Activated CD8-positive, alpha-beta T cell treated with anti-CD3 and anti-CD28 coated beads for 36 hours (primary cell): Measurements from ENCODE around the gene SPTBN1. TPM values are rescaled to one million over a fixed set of nuclear protein-coding genes. Genes with fewer than 3 reads are reported as not detected.

ENCODE experiments used
- ATAC-seq: fragments of 200-7000 bp; cut with Tn5 transposase; one replicate; pipeline ENCODE4 v1.10.0; 2021; ENCODE audit warnings: mild to moderate bottlenecking, moderate library complexity
- CTCF ChIA-PET: fragments of 350-600 bp; sonication (Branson Sonifier 250); formaldehyde crosslinking; loops from one replicate; lab custom pipeline; 2021; ENCODE audit warnings: antibody characterized with exemption; lab: Charles Lee
- POLR2A ChIA-PET: fragments of 350-600 bp; sonication (Branson Sonifier 250); formaldehyde crosslinking; loops from one replicate; lab custom pipeline; 2021; ENCODE audit warnings: antibody characterized with exemption; lab: Charles Lee
- DNase-seq: peaks from one replicate; pipeline ENCODE4 v3.0.0-alpha.2; 2020
- H3K27ac Mint-ChIP-seq: one replicate; pipeline ENCODE4 v1.8.0; 2021; ENCODE audit warnings: mild to moderate bottlenecking, mixed read lengths
- H3K27me3 Mint-ChIP-seq: one replicate; pipeline ENCODE4 v1.8.0; 2021; ENCODE audit warnings: mixed read lengths
- H3K36me3 Mint-ChIP-seq: one replicate; pipeline ENCODE4 v1.8.0; 2021; ENCODE audit warnings: low read depth, mixed read lengths
- H3K4me1 Mint-ChIP-seq: one replicate; pipeline ENCODE4 v1.8.0; 2021; ENCODE audit warnings: low read depth, mixed read lengths
- H3K4me3 Mint-ChIP-seq: one replicate; pipeline ENCODE4 v1.8.0; 2021; ENCODE audit warnings: mild to moderate bottlenecking, moderate library complexity, mixed read lengths
- H3K9me3 Mint-ChIP-seq: one replicate; pipeline ENCODE4 v1.8.0; 2021; ENCODE audit warnings: mixed read lengths
- intact Hi-C: fragments of 100-400 bp; cut with micrococcal nuclease; formaldehyde crosslinking; loops from one replicate; pipeline ENCODE4 v1.10.0; 2022
- total RNA-seq, 2 experiments: library from RNA; stranded (reverse); gene quantifications; one replicate each; pipeline ENCODE4 v1.2.3, GENCODE V29; 2021
- TF ChIP-seq, protein P1 (sequence below): fragments of 200-600 bp; IDR thresholded peaks from one replicate; pipeline ENCODE4 v1.8.0; 2022; ENCODE audit warnings: antibody characterized with exemption, mild to moderate bottlenecking

Gene SPTBN1
- 10 to 100 TPM; 91.8 to 91.9 TPM for total RNA-seq

GRCh38 chr2:54455563-54456361 is at the start of gene SPTBN1:
SPTBN1 (plus strand) TSS chr2:54456327; CDS start chr2:54526419, 70,092 bp downstream.
- H3K36me3 Mint-ChIP-seq, result no peaks in the 10 kb centered on the region
- intact Hi-C loops, result no loop called here
- H3K9me3 Mint-ChIP-seq, result no peaks in the 10 kb centered on the region
- DNase-seq (peak; percentile 37), ATAC-seq (peak; percentile 50)
- TF ChIP-seq, protein P1, sequence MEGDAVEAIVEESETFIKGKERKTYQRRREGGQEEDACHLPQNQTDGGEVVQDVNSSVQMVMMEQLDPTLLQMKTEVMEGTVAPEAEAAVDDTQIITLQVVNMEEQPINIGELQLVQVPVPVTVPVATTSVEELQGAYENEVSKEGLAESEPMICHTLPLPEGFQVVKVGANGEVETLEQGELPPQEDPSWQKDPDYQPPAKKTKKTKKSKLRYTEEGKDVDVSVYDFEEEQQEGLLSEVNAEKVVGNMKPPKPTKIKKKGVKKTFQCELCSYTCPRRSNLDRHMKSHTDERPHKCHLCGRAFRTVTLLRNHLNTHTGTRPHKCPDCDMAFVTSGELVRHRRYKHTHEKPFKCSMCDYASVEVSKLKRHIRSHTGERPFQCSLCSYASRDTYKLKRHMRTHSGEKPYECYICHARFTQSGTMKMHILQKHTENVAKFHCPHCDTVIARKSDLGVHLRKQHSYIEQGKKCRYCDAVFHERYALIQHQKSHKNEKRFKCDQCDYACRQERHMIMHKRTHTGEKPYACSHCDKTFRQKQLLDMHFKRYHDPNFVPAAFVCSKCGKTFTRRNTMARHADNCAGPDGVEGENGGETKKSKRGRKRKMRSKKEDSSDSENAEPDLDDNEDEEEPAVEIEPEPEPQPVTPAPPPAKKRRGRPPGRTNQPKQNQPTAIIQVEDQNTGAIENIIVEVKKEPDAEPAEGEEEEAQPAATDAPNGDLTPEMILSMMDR, result no peak
- H3K4me1 Mint-ChIP-seq, result peaks cover 16% of the 10 kb centered on the region
- H3K4me3 Mint-ChIP-seq, result peak within 1 kb of the TSS; percentile 75
- CTCF ChIA-PET, result no interaction called here
- H3K27ac Mint-ChIP-seq, result no peak within 1 kb of the TSS
- H3K27me3 Mint-ChIP-seq, result peaks cover 38% of the 10 kb centered on the region
- POLR2A ChIA-PET, result no interaction called here

DNA sequence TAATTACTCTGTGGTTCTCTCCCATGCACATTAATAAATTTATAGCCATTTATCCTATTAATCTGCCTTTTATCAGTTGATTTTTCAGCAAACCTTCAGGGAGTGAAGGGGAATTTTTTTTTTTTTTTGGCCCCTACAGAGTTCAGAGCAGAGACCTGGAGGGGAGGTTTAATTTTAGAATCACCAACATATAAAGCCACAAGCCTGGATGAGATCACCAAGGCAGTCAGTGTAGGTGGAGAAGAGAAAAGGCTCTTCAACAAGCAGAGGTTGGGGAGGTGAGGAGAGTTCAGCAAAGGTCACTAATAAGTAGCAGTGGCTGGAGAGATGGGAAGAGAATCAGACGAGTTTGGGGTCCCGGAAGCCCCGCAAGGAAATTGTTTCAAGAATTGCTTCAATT is 48.4 kb upstream of the SPTBN1 start:
- ATAC-seq, result no peak
- H3K9me3 Mint-ChIP-seq, result no peaks in the 10 kb centered on the region
- ChIA-PET CTCF (no interaction called here), POLR2A (no interaction called here)
- H3K4me3 Mint-ChIP-seq, result no peak overlapping the region
- TF ChIP-seq, protein P1, result no peak
- intact Hi-C loops, result no loop called here
- DNase-seq, result no peak
- H3K36me3 Mint-ChIP-seq, result no peaks in the 10 kb centered on the region
- peaks cover 3% of the 10 kb centered on the region for H3K4me1 Mint-ChIP-seq
- peaks cover 8% of the 10 kb centered on the region for H3K27me3 Mint-ChIP-seq
- no peak overlapping the region for H3K27ac Mint-ChIP-seq

DNA sequence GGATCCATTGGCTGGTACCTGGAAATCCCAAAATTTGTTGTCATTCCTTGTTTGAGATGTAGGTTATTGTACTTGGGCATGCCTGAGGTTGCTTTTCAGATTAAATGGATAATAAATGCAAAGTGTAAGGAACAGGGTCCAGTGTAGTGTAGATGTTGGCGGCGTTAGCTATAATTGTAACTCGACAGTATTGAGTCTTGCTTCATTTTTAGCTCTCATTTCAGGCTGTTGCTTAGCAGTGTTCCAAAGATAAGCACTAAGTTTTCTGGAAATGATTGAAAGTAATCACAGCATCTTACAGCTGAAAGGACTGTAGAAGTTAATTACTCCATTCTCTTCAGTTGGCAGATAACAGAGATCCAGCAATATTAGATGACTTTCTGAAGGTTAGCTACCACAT is 47.8 kb upstream of the SPTBN1 start:
- CTCF ChIA-PET, result interaction anchor here (0.9 to 1.7 kb wide), 2 partner anchors 25 to 95 kb away, joined by 3 to 4 read pairs; no protein-coding TSS in a partner anchor
- TF ChIP-seq, protein P1, result no peak
- Mint-ChIP-seq H3K36me3 (no peaks in the 10 kb centered on the region), H3K4me3 (no peak overlapping the region), H3K9me3 (no peaks in the 10 kb centered on the region), H3K27ac (no peak overlapping the region), H3K27me3 (peaks cover 8% of the 10 kb centered on the region), H3K4me1 (peaks cover 3% of the 10 kb centered on the region)
- POLR2A ChIA-PET, result no interaction called here
- intact Hi-C loops, result no loop called here
- ATAC-seq (no peak), DNase-seq (no peak)

DNA sequence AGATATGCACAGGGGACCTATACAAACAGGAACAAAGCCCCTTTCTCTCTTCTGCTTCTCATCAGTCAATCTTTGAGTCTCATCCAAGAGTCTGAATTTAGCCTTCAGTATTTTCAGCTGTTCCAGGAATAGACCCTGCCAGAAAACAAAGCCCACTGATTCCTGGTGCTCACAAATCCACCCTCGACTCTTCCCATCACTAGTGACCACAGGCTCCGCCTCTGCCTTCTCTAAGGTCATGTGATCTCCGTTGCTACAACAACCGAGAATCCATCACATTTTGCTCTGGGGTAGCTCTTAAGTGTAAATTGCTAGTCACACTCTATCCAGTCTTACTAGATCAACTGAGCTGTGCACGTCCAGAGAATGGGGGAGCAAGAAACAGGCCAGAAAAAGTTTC is 46.4 kb upstream of the SPTBN1 start:
- DNase-seq (no peak), ATAC-seq (no peak)
- CTCF ChIA-PET, result interaction anchor here (1.6 to 1.7 kb wide), 2 partner anchors 9 to 27 kb away, joined by 4 to 5 read pairs; no protein-coding TSS in a partner anchor
- intact Hi-C loops, result no loop called here
- POLR2A ChIA-PET, result no interaction called here
- Mint-ChIP-seq H3K4me1 (no peaks in the 10 kb centered on the region), H3K27me3 (peaks cover 8% of the 10 kb centered on the region), H3K4me3 (no peak overlapping the region), H3K36me3 (no peaks in the 10 kb centered on the region), H3K9me3 (no peaks in the 10 kb centered on the region), H3K27ac (no peak overlapping the region)
- TF ChIP-seq, protein P1, result no peak

DNA sequence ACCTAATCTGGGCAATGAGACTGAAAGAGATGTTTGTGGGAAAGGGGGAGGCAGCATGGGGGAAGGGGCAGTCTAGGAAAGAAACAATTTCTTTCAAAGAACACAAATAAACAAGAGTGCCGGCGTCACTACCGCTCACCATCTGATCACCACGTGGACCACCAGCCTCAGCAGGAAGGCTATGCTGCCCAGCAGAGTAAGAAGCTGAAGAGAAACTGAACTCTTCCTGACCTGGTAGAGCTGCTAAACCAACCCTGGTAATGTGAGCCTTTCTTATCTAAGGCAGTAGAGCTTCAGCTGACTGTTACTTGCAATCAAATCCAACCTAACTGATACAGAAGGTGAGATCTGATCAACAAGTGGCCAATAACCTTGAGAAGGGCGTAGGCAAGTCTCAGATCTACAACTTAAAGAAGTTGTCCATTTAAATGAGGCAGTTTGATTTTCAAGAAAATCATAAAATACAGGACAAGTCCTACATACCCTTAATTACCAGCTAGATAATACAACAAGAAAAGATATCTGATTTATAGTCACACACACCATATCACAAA is 44.2 kb upstream of the SPTBN1 start:
- DNase-seq, result no peak
- Mint-ChIP-seq H3K4me3 (no peak overlapping the region), H3K4me1 (no peaks in the 10 kb centered on the region), H3K27me3 (peaks cover 13% of the 10 kb centered on the region), H3K27ac (no peak overlapping the region), H3K9me3 (no peaks in the 10 kb centered on the region), H3K36me3 (no peaks in the 10 kb centered on the region)
- POLR2A ChIA-PET, result no interaction called here
- intact Hi-C loops, result no loop called here
- CTCF ChIA-PET, result no interaction called here
- ATAC-seq, result no peak
- TF ChIP-seq, protein P1, result no peak
